Activated B cell treated with CpG ODN at 0.5 μM for 24 hours (primary cell): ENCODE results near the gene DCDC2. TPM values are rescaled to one million over a fixed set of nuclear protein-coding genes. Genes with fewer than 3 reads are reported as not detected.
"Not testable (repeated sequence)": the region's sequence is repeated elsewhere in the genome, so short reads cannot be mapped to it uniquely, and the experiment has no call there.

Source experiments
- ATAC-seq: fragments of 200-7000 bp; cut with Tn5 transposase; one replicate; pipeline ENCODE4 v1.10.0; 2021; ENCODE audit warnings: low read depth, mild to moderate bottlenecking, moderate library complexity
- CTCF ChIA-PET: fragments of 350-600 bp; sonication (Branson Sonifier 250); formaldehyde crosslinking; loops from one replicate; lab custom pipeline; 2021; ENCODE audit warnings: antibody characterized with exemption; lab: Charles Lee
- POLR2A ChIA-PET: fragments of 350-600 bp; sonication (Branson Sonifier 250); formaldehyde crosslinking; loops from one replicate; lab custom pipeline; 2021; ENCODE audit warnings: antibody characterized with exemption; lab: Charles Lee
- DNase-seq: peaks from one replicate; pipeline ENCODE4 v3.0.0; 2022
- H3K27ac Mint-ChIP-seq: one replicate; pipeline ENCODE4 v1.8.0; 2020; ENCODE audit warnings: mixed read lengths
- H3K27me3 Mint-ChIP-seq: one replicate; pipeline ENCODE4 v1.8.0; 2021; ENCODE audit warnings: mixed read lengths
- H3K36me3 Mint-ChIP-seq: one replicate; pipeline ENCODE4 v1.8.0; 2021; ENCODE audit warnings: low read depth, mixed read lengths
- H3K4me1 Mint-ChIP-seq: one replicate; pipeline ENCODE4 v1.8.0; 2021; ENCODE audit warnings: mixed read lengths
- H3K4me3 Mint-ChIP-seq: one replicate; pipeline ENCODE4 v1.8.0; 2020; ENCODE audit warnings: mild to moderate bottlenecking, mixed read lengths
- H3K9me3 Mint-ChIP-seq: one replicate; pipeline ENCODE4 v1.8.0; 2020; ENCODE audit warnings: mixed read lengths
- CTCF ChIP-seq: fragments of 200-600 bp; IDR thresholded peaks from one replicate; pipeline ENCODE4 v1.8.0; 2022; ENCODE audit warnings: antibody characterized with exemption, mild to moderate bottlenecking
- intact Hi-C: fragments of 100-400 bp; cut with micrococcal nuclease; formaldehyde crosslinking; loops from one replicate; pipeline ENCODE4 v1.15.1; 2024
- total RNA-seq: library from RNA; stranded (reverse); gene quantifications from 2 replicates; pipeline ENCODE4 v1.2.3, GENCODE V29; 2022

Gene DCDC2
- total RNA-seq, 1 donor from 2014 or later = not detected

GRCh38 chr6:24382891-24383494 is 25.1 kb upstream of the DCDC2 start:
- CTCF ChIA-PET, ATAC-seq, H3K36me3 Mint-ChIP-seq, DNase-seq, POLR2A ChIA-PET, H3K4me1 Mint-ChIP-seq, H3K4me3 Mint-ChIP-seq, intact Hi-C loops, H3K9me3 Mint-ChIP-seq, H3K27ac Mint-ChIP-seq: not testable (repeated sequence)
- peaks cover 17% of the 10 kb centered on the region for H3K27me3 Mint-ChIP-seq

DNA sequence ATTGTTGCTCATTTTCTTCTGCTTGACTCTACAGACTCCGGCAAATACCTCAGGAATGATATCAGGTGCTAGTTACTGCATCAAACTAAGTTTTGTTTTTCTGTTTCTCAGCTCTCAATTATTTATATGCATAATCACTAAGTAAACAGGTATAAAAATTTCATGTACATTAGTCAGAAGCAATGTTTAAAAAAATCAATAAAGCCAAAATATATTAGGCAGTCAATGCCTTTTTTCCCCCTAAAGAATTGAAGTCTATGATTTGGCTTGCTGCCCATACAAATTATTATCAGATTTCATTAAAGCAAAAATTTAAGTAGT is 24.3 kb upstream of the DCDC2 start:
- ChIA-PET POLR2A (interaction anchor here (0.7 kb wide), 1 partner anchor 370 kb away, joined by 3 read pairs; no protein-coding TSS in a partner anchor), CTCF (no interaction called here)
- intact Hi-C loops = no loop called here
- Mint-ChIP-seq H3K4me1 (no peaks in the 10 kb centered on the region), H3K9me3 (no peaks in the 10 kb centered on the region), H3K27me3 (peaks cover 16% of the 10 kb centered on the region), H3K4me3 (no peak overlapping the region), H3K36me3 (no peaks in the 10 kb centered on the region), H3K27ac (no peak overlapping the region)
- no peak for ATAC-seq
- TF ChIP-seq CTCF = no peak
- no peak for DNase-seq

GRCh38 chr6:24381476-24382219 is 23.8 kb upstream of the DCDC2 start:
- Mint-ChIP-seq H3K9me3 (no peaks in the 10 kb centered on the region), H3K4me1 (no peaks in the 10 kb centered on the region), H3K27me3 (peaks cover 19% of the 10 kb centered on the region), H3K4me3 (no peak overlapping the region), H3K27ac (no peak overlapping the region), H3K36me3 (no peaks in the 10 kb centered on the region)
- POLR2A ChIA-PET = interaction anchor here (0.7 kb wide), 1 partner anchor 369 kb away, joined by 3 read pairs; no protein-coding TSS in a partner anchor
- no peak for TF ChIP-seq CTCF
- ATAC-seq (no peak), DNase-seq (no peak)
- CTCF ChIA-PET = no interaction called here
- intact Hi-C loops = no loop called here

- H3K4me1 Mint-ChIP-seq = no peaks in the 10 kb centered on the region
- no peaks in the 10 kb centered on the region for H3K9me3 Mint-ChIP-seq
- POLR2A ChIA-PET = no interaction called here
- DNase-seq (no peak), ATAC-seq (no peak)
- peaks cover 12% of the 10 kb centered on the region for H3K27me3 Mint-ChIP-seq
- no peak for TF ChIP-seq CTCF
- H3K36me3 Mint-ChIP-seq = no peaks in the 10 kb centered on the region
- H3K27ac Mint-ChIP-seq = no peak overlapping the region
- no peak overlapping the region for H3K4me3 Mint-ChIP-seq
- CTCF ChIA-PET = no interaction called here
- intact Hi-C loops = no loop called here
Measured at GRCh38 chr6:24378473-24379097, 20.7 kb upstream of the DCDC2 start.

GRCh38 chr6:24376871-24377270 is 19.0 kb upstream of the DCDC2 start:
- peaks cover 11% of the 10 kb centered on the region for H3K27me3 Mint-ChIP-seq
- ATAC-seq = no peak
- H3K36me3 Mint-ChIP-seq = no peaks in the 10 kb centered on the region
- ChIA-PET CTCF (no interaction called here), POLR2A (interaction anchor here (0.6 kb wide), 1 partner anchor 39 kb away, joined by 3 read pairs; no protein-coding TSS in a partner anchor)
- H3K4me1 Mint-ChIP-seq = no peaks in the 10 kb centered on the region
- no peaks in the 10 kb centered on the region for H3K9me3 Mint-ChIP-seq
- intact Hi-C loops = no loop called here
- no peak overlapping the region for H3K4me3 Mint-ChIP-seq
- no peak overlapping the region for H3K27ac Mint-ChIP-seq
- no peak for DNase-seq
- TF ChIP-seq CTCF = no peak
